SK-N-MC (cell line): Measurements from ENCODE around the gene TMC2.

Experiments used
- EZH2 ChIP-seq: fragments of 200-600 bp; sonication (generic); IDR thresholded peaks from one replicate; pipeline ENCODE4 v1.6.1; 2017; ENCODE audit warnings: antibody characterized with exemption
- FOXP2 ChIP-seq: optimal IDR thresholded peaks from 2 replicates; pipeline ENCODE3; 2011; ENCODE audit warnings: mild to moderate bottlenecking, moderate library complexity; ENCODE audit not compliant: insufficient read depth; ENCODE audit errors: extremely low read length, control extremely low read depth
- POLR2AphosphoS5 ChIP-seq: IDR thresholded peaks from 2 replicates; pipeline ENCODE4 v1.6.1; 2012; ENCODE audit warnings: mild to moderate bottlenecking, low read depth, low read length, borderline replicate concordance

GRCh38 chr20:2523919-2524708 is 12.3 kb upstream of the TMC2 start:
- TF ChIP-seq EZH2 (no peak), POLR2AphosphoS5 (peak; percentile 75), FOXP2 (no peak)
